ENCODE data around the gene DHRS1.

Gene DHRS1

DNA sequence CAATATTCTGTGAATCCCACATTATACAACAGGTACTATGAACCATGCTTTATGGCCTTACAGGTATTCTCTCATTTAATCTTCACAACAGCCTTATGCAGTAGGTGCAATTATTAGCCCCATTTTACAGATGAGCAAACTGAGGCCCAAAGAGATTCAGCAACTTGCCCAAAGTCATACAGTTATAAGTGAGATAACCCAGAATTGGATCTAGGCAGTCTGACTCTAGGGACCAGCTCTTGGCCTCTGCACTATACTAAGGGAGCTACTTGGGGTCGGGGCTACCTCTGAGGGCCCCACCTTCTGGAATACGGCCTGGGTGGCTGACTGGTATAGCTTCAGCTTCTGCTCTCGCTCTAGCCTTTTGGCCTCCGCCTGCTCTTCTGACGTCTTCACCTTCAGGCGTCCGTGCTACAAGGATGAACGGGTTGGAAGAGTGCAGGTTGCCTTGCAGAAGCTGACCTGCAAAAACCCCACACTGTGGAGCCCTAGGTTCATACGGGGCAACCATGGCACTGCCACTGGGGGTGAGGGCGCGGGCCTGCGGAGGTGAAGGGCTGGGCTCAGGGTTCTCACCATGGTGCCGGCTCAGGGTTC, 28.9 kb downstream of the DHRS1 start:
- H3K4me1 ChIP-seq (ENCODE audit: control insufficient read depth, insufficient read depth, low read length): peaks cover 9% of the 10 kb centered on the region
- H3K9me3 ChIP-seq (ENCODE audit: control insufficient read depth in 2 of 2, low read length in 2 of 2): no peaks in the 10 kb centered on the region
- no peaks in the 10 kb centered on the region for H3K27me3 ChIP-seq (ENCODE audit: control insufficient read depth in 1 of 2, insufficient read depth in 2 of 2, low read length in 2 of 2)
- H3K4me3 ChIP-seq (ENCODE audit: low read length in 2 of 2): peak overlapping the region; percentile 65 to 94
- H3K27ac ChIP-seq (ENCODE audit: low read length): peak overlapping the region; percentile 94
- peaks cover 4 to 15% of the 10 kb centered on the region in 2 donors for H3K36me3 ChIP-seq (ENCODE audit: control insufficient read depth in 2 of 2, insufficient read depth in 2 of 2, low read length in 2 of 2)
- H3K9ac ChIP-seq (ENCODE audit: low read length in 2 of 2): peak overlapping the region; percentile 96 to 97

DNA sequence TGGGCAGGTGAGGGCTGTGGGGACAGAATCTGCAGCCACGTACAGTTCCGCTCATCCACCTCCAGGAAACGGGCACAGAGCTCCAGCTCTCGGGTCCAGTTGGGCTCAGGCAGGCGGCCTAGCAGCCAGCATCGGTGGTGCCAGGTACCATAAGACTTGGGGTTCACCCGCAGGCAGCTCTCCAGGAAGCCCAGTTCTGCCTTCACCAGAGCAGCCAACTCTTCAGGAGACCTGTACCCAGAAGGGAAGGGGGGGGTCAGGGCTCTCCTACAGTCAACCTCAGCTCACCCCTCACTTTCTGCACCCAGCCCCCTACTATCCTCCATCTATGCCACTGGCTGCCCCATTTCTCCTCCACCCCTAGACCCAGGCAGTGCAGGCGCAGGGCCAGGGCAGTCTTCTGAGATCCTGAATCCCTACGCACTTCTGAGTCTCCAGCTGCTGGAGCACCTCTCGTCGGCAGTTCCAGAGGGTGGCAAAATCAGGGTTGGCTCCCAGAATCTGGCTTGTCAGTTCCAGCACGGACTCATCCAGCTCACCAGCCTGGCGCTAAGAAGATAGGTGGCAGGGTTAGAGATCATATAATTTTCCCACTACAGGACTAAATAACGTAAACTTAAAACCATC, 29.6 kb downstream of the DHRS1 start:
- H3K4me1 ChIP-seq (ENCODE audit: control insufficient read depth, insufficient read depth, low read length): peaks cover 9% of the 10 kb centered on the region
- peaks cover 4 to 17% of the 10 kb centered on the region in 2 donors for H3K36me3 ChIP-seq (ENCODE audit: control insufficient read depth in 2 of 2, insufficient read depth in 2 of 2, low read length in 2 of 2)
- H3K27me3 ChIP-seq (ENCODE audit: control insufficient read depth in 1 of 2, insufficient read depth in 2 of 2, low read length in 2 of 2): no peaks in the 10 kb centered on the region
- H3K9ac ChIP-seq (ENCODE audit: low read length in 2 of 2): no peak overlapping the region
- no peaks in the 10 kb centered on the region for H3K9me3 ChIP-seq (ENCODE audit: control insufficient read depth in 2 of 2, low read length in 2 of 2)
- no peak overlapping the region for H3K27ac ChIP-seq (ENCODE audit: low read length)
- H3K4me3 ChIP-seq (ENCODE audit: low read length in 2 of 2): no peak overlapping the region

- no peaks in the 10 kb centered on the region for H3K27me3 ChIP-seq (ENCODE audit: control insufficient read depth in 1 of 2, insufficient read depth in 2 of 2, low read length in 2 of 2)
- H3K9me3 ChIP-seq (ENCODE audit: control insufficient read depth in 2 of 2, low read length in 2 of 2): no peaks in the 10 kb centered on the region
- no peak overlapping the region for H3K4me3 ChIP-seq (ENCODE audit: low read length in 2 of 2)
- peaks cover 9% of the 10 kb centered on the region for H3K4me1 ChIP-seq (ENCODE audit: control insufficient read depth, insufficient read depth, low read length)
- no peak overlapping the region for H3K27ac ChIP-seq (ENCODE audit: low read length)
- peaks cover 4 to 17% of the 10 kb centered on the region in 2 donors for H3K36me3 ChIP-seq (ENCODE audit: control insufficient read depth in 2 of 2, insufficient read depth in 2 of 2, low read length in 2 of 2)
- H3K9ac ChIP-seq (ENCODE audit: low read length in 2 of 2): no peak overlapping the region
These were observed 30.2 kb downstream of the DHRS1 start for GRCh38 chr14:24269368-24269767.

GRCh38 chr14:24268225-24268624, 31.4 kb downstream of the DHRS1 start:
- H3K9me3 ChIP-seq (ENCODE audit: control insufficient read depth in 2 of 2, low read length in 2 of 2): no peaks in the 10 kb centered on the region
- H3K27ac ChIP-seq (ENCODE audit: low read length): no peak overlapping the region
- no peak overlapping the region for H3K4me3 ChIP-seq (ENCODE audit: low read length in 2 of 2)
- H3K36me3 ChIP-seq (ENCODE audit: control insufficient read depth in 2 of 2, insufficient read depth in 2 of 2, low read length in 2 of 2): peaks cover 4 to 17% of the 10 kb centered on the region in 2 donors
- H3K4me1 ChIP-seq (ENCODE audit: control insufficient read depth, insufficient read depth, low read length): peaks cover 9% of the 10 kb centered on the region
- H3K27me3 ChIP-seq (ENCODE audit: control insufficient read depth in 1 of 2, insufficient read depth in 2 of 2, low read length in 2 of 2): no peaks in the 10 kb centered on the region
- H3K9ac ChIP-seq (ENCODE audit: low read length in 2 of 2): no peak overlapping the region

DNA sequence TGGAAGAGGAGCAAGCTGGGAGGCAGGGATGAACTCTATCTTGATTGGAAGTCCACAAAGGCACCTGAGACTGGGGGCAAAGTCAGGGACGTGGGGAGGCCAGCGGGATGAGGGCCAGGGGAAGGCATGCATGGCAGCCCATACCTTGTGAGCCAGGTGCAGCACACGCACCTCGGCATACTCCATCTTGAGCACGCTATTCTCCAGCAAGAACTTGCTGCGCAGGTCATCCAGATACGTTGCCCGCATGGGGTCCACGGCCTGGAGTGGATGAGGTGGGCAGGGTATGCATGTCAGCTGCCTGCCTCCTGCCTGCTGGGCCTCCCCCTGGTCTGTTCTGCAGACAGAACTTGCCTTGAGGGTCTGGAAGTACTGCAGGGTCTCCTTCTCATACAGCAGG, 32.1 kb downstream of the DHRS1 start:
- Histone ChIP-seq H3K4me1 (ENCODE audit: control insufficient read depth, insufficient read depth, low read length) (peaks cover 9% of the 10 kb centered on the region), H3K27me3 (ENCODE audit: control insufficient read depth in 1 of 2, insufficient read depth in 2 of 2, low read length in 2 of 2) (no peaks in the 10 kb centered on the region), H3K9ac (ENCODE audit: low read length in 2 of 2) (no peak overlapping the region), H3K27ac (ENCODE audit: low read length) (no peak overlapping the region), H3K4me3 (ENCODE audit: low read length in 2 of 2) (no peak overlapping the region), H3K36me3 (ENCODE audit: control insufficient read depth in 2 of 2, insufficient read depth in 2 of 2, low read length in 2 of 2) (peaks cover 4 to 17% of the 10 kb centered on the region in 2 donors), H3K9me3 (ENCODE audit: control insufficient read depth in 2 of 2, low read length in 2 of 2) (no peaks in the 10 kb centered on the region)

DNA sequence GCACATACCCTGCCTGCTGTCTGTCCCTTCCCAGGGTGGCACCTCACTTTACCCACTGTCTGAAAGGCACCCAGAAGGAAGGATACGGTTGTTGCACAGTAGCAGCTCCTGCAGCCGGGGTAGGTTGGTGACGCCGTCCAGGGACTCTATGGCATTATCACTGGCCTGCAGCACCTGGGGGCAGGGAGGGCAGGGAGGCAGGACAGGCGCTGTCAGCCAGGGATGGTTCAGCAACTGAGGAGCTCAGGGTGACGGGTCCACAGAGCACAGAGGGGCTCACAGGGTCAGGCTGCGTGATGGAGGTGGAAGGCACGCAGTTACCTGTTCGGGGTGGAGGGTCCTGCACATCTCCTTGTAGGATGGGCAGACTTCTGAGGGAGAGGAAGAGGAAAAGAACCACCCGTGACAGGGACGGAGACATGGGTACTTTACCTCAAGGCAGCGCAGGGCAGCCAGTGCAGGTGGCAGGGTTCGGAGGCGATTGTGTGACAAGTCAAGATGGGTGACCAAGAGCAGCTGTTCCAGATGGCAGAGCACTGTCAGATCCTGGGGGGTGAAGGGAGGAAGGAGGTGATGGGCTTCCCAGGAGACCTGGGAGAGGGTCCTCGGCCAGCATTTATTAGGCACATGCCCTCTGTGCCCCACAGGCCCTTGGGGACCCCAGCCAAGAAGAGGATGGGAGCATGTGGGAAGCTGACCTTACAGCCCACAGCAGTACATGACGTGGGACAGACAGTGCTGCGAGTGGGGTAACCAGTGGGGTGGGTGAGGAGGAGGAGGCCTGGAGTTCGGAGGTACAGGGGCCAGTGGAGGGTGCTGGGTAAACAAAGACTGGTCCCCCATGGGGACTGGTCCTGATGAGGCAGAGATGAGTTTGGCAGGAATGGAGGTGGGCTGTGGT, 33.0 kb downstream of the DHRS1 start:
- Histone ChIP-seq H3K36me3 (ENCODE audit: control insufficient read depth in 2 of 2, insufficient read depth in 2 of 2, low read length in 2 of 2) (peaks cover 4 to 17% of the 10 kb centered on the region in 2 donors), H3K9ac (ENCODE audit: low read length in 2 of 2) (no peak overlapping the region), H3K27ac (ENCODE audit: low read length) (no peak overlapping the region), H3K9me3 (ENCODE audit: control insufficient read depth in 2 of 2, low read length in 2 of 2) (no peaks in the 10 kb centered on the region), H3K4me3 (ENCODE audit: low read length in 2 of 2) (no peak overlapping the region), H3K4me1 (ENCODE audit: control insufficient read depth, insufficient read depth, low read length) (peaks cover 5% of the 10 kb centered on the region), H3K27me3 (ENCODE audit: control insufficient read depth in 1 of 2, insufficient read depth in 2 of 2, low read length in 2 of 2) (no peaks in the 10 kb centered on the region)

DNA sequence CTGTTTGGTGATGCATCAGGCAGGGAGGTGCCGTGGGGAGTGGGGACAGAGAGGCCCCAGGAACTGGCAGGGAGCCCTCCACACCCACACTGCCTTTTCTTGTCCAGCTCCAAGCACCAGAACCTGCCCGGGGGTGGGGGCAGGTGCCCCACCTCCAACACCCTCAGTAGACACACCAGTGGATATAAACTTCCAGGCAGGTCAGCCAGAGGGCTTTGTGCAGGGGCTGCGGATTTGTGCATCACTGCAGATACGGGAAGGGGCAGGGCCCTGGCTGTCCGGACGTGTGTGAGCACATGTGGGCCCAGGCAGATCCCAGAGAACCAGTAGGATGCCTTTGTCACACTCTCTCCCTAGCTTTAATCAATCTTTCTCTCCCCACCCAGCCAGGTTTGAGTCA, 35.3 kb downstream of the DHRS1 start:
- H3K4me3 ChIP-seq (ENCODE audit: low read length in 2 of 2): no peak overlapping the region
- H3K9ac ChIP-seq (ENCODE audit: low read length in 2 of 2): no peak overlapping the region
- H3K9me3 ChIP-seq (ENCODE audit: control insufficient read depth in 2 of 2, low read length in 2 of 2): no peaks in the 10 kb centered on the region
- H3K4me1 ChIP-seq (ENCODE audit: control insufficient read depth, insufficient read depth, low read length): no peaks in the 10 kb centered on the region
- H3K36me3 ChIP-seq (ENCODE audit: control insufficient read depth in 2 of 2, insufficient read depth in 2 of 2, low read length in 2 of 2): peaks cover 4 to 17% of the 10 kb centered on the region in 2 donors
- no peaks in the 10 kb centered on the region for H3K27me3 ChIP-seq (ENCODE audit: control insufficient read depth in 1 of 2, insufficient read depth in 2 of 2, low read length in 2 of 2)
- no peak overlapping the region for H3K27ac ChIP-seq (ENCODE audit: low read length)

DNA sequence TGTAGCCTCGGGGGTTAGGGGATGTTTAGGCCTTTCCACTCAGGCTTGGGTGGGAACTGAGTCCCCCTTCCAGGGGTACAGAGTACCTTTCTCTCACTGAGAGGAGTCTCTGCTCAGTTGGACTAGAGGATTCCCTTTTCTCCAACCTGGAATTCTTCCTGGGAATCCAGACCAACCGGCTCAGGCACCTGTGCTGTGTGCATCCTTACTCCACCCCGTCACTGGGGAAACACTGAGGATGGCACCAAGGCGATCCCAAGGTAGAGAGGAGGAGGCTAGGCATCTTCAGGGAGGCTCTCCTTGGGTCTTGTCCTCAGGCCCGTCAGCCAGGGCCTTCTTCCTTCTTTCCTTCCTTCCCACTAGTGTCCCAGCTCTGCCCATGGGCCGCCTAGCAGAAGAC, 35.7 kb downstream of the DHRS1 start:
- Histone ChIP-seq H3K27me3 (ENCODE audit: control insufficient read depth in 1 of 2, insufficient read depth in 2 of 2, low read length in 2 of 2) (no peaks in the 10 kb centered on the region), H3K27ac (ENCODE audit: low read length) (no peak overlapping the region), H3K9me3 (ENCODE audit: control insufficient read depth in 2 of 2, low read length in 2 of 2) (no peaks in the 10 kb centered on the region), H3K4me3 (ENCODE audit: low read length in 2 of 2) (no peak overlapping the region), H3K36me3 (ENCODE audit: control insufficient read depth in 2 of 2, insufficient read depth in 2 of 2, low read length in 2 of 2) (peaks cover 4 to 16% of the 10 kb centered on the region in 2 donors), H3K4me1 (ENCODE audit: control insufficient read depth, insufficient read depth, low read length) (no peaks in the 10 kb centered on the region), H3K9ac (ENCODE audit: low read length in 2 of 2) (no peak overlapping the region)

GRCh38 chr14:24262821-24263733, 36.5 kb downstream of the DHRS1 start, which contains the start of gene TGM1:
Gene TGM1 (minus strand): TSS chr14:24263177. CDS start chr14:24262352, 825 bp downstream.
- no peak within 1 kb of the TSS for H3K27ac ChIP-seq (ENCODE audit: low read length)
- peaks cover 4 to 14% of the 10 kb centered on the region in 2 donors for H3K36me3 ChIP-seq (ENCODE audit: control insufficient read depth in 2 of 2, insufficient read depth in 2 of 2, low read length in 2 of 2)
- H3K27me3 ChIP-seq (ENCODE audit: control insufficient read depth in 1 of 2, insufficient read depth in 2 of 2, low read length in 2 of 2): no peaks in the 10 kb centered on the region
- H3K4me1 ChIP-seq (ENCODE audit: control insufficient read depth, insufficient read depth, low read length): no peaks in the 10 kb centered on the region
- no peak within 1 kb of the TSS for H3K4me3 ChIP-seq (ENCODE audit: low read length in 2 of 2)
- H3K9ac ChIP-seq (ENCODE audit: low read length in 2 of 2): no peak within 1 kb of the TSS
- no peaks in the 10 kb centered on the region for H3K9me3 ChIP-seq (ENCODE audit: control insufficient read depth in 2 of 2, low read length in 2 of 2)

- Histone ChIP-seq H3K4me1 (ENCODE audit: control insufficient read depth, insufficient read depth, low read length) (no peaks in the 10 kb centered on the region), H3K27me3 (ENCODE audit: control insufficient read depth in 1 of 2, insufficient read depth in 2 of 2, low read length in 2 of 2) (no peaks in the 10 kb centered on the region), H3K4me3 (ENCODE audit: low read length in 2 of 2) (no peak overlapping the region), H3K36me3 (ENCODE audit: control insufficient read depth in 2 of 2, insufficient read depth in 2 of 2, low read length in 2 of 2) (peaks cover 0 to 11% of the 10 kb centered on the region in 2 donors), H3K9me3 (ENCODE audit: control insufficient read depth in 2 of 2, low read length in 2 of 2) (no peaks in the 10 kb centered on the region), H3K27ac (ENCODE audit: low read length) (no peak overlapping the region), H3K9ac (ENCODE audit: low read length in 2 of 2) (no peak overlapping the region)
These were observed 37.6 kb downstream of the DHRS1 start for GRCh38 chr14:24261969-24262327.
